ENCODE results near the gene PTPRE.

DNA sequence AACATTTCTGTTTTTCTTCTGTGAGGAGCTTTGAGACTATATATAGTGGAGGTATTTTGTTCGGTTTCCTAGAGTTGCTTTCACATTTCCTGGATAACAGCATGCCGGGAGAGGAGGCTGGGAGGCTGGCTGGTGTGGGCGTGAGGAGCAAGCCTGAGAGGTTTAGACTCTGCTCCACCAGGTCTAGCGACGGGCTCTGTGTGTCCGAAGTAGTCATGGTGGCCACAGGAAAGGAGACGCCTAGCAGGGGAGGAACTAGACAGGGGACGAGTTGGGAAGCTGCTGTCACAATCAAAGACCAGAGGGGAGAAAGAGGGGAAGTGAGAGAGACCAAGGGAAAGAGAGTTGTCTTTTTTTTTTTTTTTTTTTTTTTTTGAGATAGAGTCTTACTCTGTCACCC is 19.6 kb downstream of the PTPRE start:
- no peak for TF ChIP-seq CREB1 (CRISPR knock-in tag; IDR thresholded peaks at IDR 0.05)
- no peak for TF ChIP-seq ESRRA (CRISPR knock-in tag; IDR thresholded peaks at IDR 0.05; ENCODE audit: borderline replicate concordance)
- TF ChIP-seq IRF2 (CRISPR knock-in tag; IDR thresholded peaks at IDR 0.05; ENCODE audit: borderline replicate concordance, low read depth): no peak
